ENCODE data around the gene STK33. TPM values are rescaled to one million over a fixed set of nuclear protein-coding genes. Genes with fewer than 3 reads are reported as not detected.

STK33 gene
- total and polyA plus RNA-seq, 2 of the 13 experiments (the other 11 are each of a cell fraction or from before 2014, with no cell fraction given) = 2.7 to 12.6 TPM

GRCh38 chr11:8480858-8481257 lies 113.2 kb downstream of the STK33 start:
- Histone ChIP-seq H3K9me3 (ENCODE audit: low read length) (no peaks in the 10 kb centered on the region), H3K79me2 (ENCODE audit: insufficient read depth, low read length) (no peaks in the 10 kb centered on the region), H3K36me3 (replicated peaks in 1 of 2; ENCODE audit: control insufficient read depth in 1 of 2, insufficient read depth in 2 of 2, low read length in 2 of 2) (no peaks in the 10 kb centered on the region), H2AFZ (ENCODE audit: low read length) (no peak overlapping the region), H3K9ac (ENCODE audit: insufficient read depth, low read depth, low read length) (no peak overlapping the region), H4K20me1 (ENCODE audit: insufficient read depth, low read length) (no peaks in the 10 kb centered on the region), H3K4me2 (ENCODE audit: low read depth, low read length) (no peak overlapping the region), H3K4me1 (ENCODE audit: insufficient read depth, low read length) (no peaks in the 10 kb centered on the region), H3K4me3 (replicated peaks in 1 of 3; ENCODE audit: insufficient read depth in 1 of 3, low read depth in 2 of 3, low read length in 3 of 3) (no peak overlapping the region), H3K27me3 (ENCODE audit: control insufficient read depth in 1 of 2, insufficient read depth in 2 of 2, low read length in 2 of 2) (no peaks in the 10 kb centered on the region), H3K27ac (ENCODE audit: extremely low read length, insufficient read depth, low read length) (no peak overlapping the region)
- ATAC-seq = no peak
- ChIA-PET POLR2A (interaction anchor here (0.6 kb wide), 1 partner anchor 8 kb away, joined by 4 read pairs; no protein-coding TSS in a partner anchor), CTCF (ENCODE audit: low intra/inter-chr PET ratio, low total read pairs) (no interaction called here)
- no peak for FAIRE-seq
- no peak for DNase-seq (ENCODE audit: low spot score)
- no TSS peak for BruUV-seq (replicated peaks)
- in situ Hi-C loops (cut with HindIII; ENCODE audit: extremely low pct_ligation_motif_present, low pct_unique_long_range_greater_than_20kb) (no loop called here), intact Hi-C loops (cut with micrococcal nuclease; ENCODE audit: unreplicated experiment) (no loop called here)
- 51% methylated on average over 3 of the region's 3 CpGs for WGBS (ENCODE audit: low lambda C conversion rate)
- no peak for TF ChIP-seq SKIL (CRISPR knock-in tag; IDR thresholded peaks at IDR 0.05; ENCODE audit: borderline replicate concordance)
- 0 out of 2 replicates have a peak, but pooled peaks have one; percentile 11 for TF ChIP-seq BCL6 (CRISPR knock-in tag; IDR thresholded peaks at IDR 0.05)

GRCh38 chr11:8477680-8478079 lies 116.3 kb downstream of the STK33 start:
- in situ Hi-C loops (cut with HindIII; ENCODE audit: extremely low pct_ligation_motif_present, low pct_unique_long_range_greater_than_20kb) = no loop called here

More at GRCh38 chr11:8477680-8478079, 116.3 kb downstream of the STK33 start:
- POLR2A ChIA-PET = no interaction called here
- Histone ChIP-seq H3K4me2 (ENCODE audit: low read depth, low read length) (no peak overlapping the region), H3K79me2 (ENCODE audit: insufficient read depth, low read length) (no peaks in the 10 kb centered on the region), H3K4me1 (ENCODE audit: insufficient read depth, low read length) (no peaks in the 10 kb centered on the region), H3K27ac (ENCODE audit: extremely low read length, insufficient read depth, low read length) (no peak overlapping the region), H2AFZ (ENCODE audit: low read length) (no peak overlapping the region), H3K9ac (ENCODE audit: insufficient read depth, low read depth, low read length) (no peak overlapping the region), H3K9me3 (ENCODE audit: low read length) (no peaks in the 10 kb centered on the region), H4K20me1 (ENCODE audit: insufficient read depth, low read length) (no peaks in the 10 kb centered on the region), H3K27me3 (ENCODE audit: control insufficient read depth in 1 of 2, insufficient read depth in 2 of 2, low read length in 2 of 2) (no peaks in the 10 kb centered on the region), H3K4me3 (replicated peaks in 1 of 3; ENCODE audit: insufficient read depth in 1 of 3, low read depth in 2 of 3, low read length in 3 of 3) (no peak overlapping the region), H3K36me3 (replicated peaks in 1 of 2; ENCODE audit: control insufficient read depth in 1 of 2, insufficient read depth in 2 of 2, low read length in 2 of 2) (no peaks in the 10 kb centered on the region)
- WGBS (ENCODE audit: low lambda C conversion rate) = 59% methylated on average over 1 of the region's 1 CpG
- ATAC-seq = no peak
- CTCF ChIA-PET (ENCODE audit: low intra/inter-chr PET ratio, low total read pairs) = no interaction called here
- intact Hi-C loops (cut with micrococcal nuclease; ENCODE audit: unreplicated experiment) = no loop called here
- TF ChIP-seq DRAP1 (CRISPR knock-in tag; IDR thresholded peaks at IDR 0.05) (no peak), SATB2 (CRISPR knock-in tag; IDR thresholded peaks at IDR 0.05) (no peak), RERE (CRISPR knock-in tag; IDR thresholded peaks at IDR 0.05; ENCODE audit: low read depth) (no peak)
- DNase-seq (ENCODE audit: low spot score) = no peak
- no peak for FAIRE-seq
- no TSS peak for BruUV-seq (replicated peaks)
